CD4-positive, CD25-positive, alpha-beta regulatory T cell (primary cell): ENCODE measurements around the gene STAT6. TPM values are rescaled to one million over a fixed set of nuclear protein-coding genes. Genes with fewer than 3 reads are reported as not detected.

Experiments
- ATAC-seq, 2 donors: fragments of 150-1000 bp; cut with Tn5 transposase; one replicate each; pipeline ENCODE4 v1.10.0; 2021; ENCODE audit warnings: low read depth in 2 of 2, moderate number of reproducible peaks in 2 of 2, moderate library complexity in 1 of 2
- DNase-seq, 3 donors: peaks; one replicate each; pipeline versions ENCODE4 v3.0.0 to v3.0.0-alpha.2; 2012 to 2022; ENCODE audit warnings: mixed read lengths in 1 of 3
- H3K27ac ChIP-seq: one replicate; pipeline ENCODE4 v1.7.0; 2013; ENCODE audit warnings: mild to moderate bottlenecking, low read length; ENCODE audit not compliant: insufficient read depth, poor library complexity, severe bottlenecking
- H3K27me3 ChIP-seq: one replicate; pipeline ENCODE4 v1.7.0; 2013; ENCODE audit warnings: low read length; ENCODE audit not compliant: control insufficient read depth, insufficient read depth
- H3K36me3 ChIP-seq: one replicate; pipeline ENCODE4 v1.7.0; 2013; ENCODE audit warnings: mild to moderate bottlenecking, low read length, moderate library complexity; ENCODE audit not compliant: control insufficient read depth, insufficient read depth
- H3K4me1 ChIP-seq: 2 replicates; pipeline ENCODE4 v1.7.0; 2013; ENCODE audit warnings: mild to moderate bottlenecking, low read length; ENCODE audit not compliant: insufficient read depth, control insufficient read depth, poor library complexity, severe bottlenecking
- H3K4me3 ChIP-seq: one replicate; pipeline ENCODE4 v1.7.0; 2013; ENCODE audit warnings: low read depth, mild to moderate bottlenecking, low read length, moderate library complexity
- H3K9me3 ChIP-seq, 2 experiments: 1 replicate in 1 of 2; 2 replicates in 1 of 2; pipeline ENCODE4 v1.7.0; 2013; ENCODE audit warnings: low read length in 2 of 2, mild to moderate bottlenecking in 1 of 2, moderate library complexity in 1 of 2; ENCODE audit not compliant: control insufficient read depth in 2 of 2
- H3K27ac Mint-ChIP-seq, 3 donors: one replicate each; pipeline ENCODE4 v1.8.0; 2020 to 2022; ENCODE audit warnings: mild to moderate bottlenecking in 3 of 3, mixed read lengths in 3 of 3, moderate library complexity in 2 of 3
- H3K27me3 Mint-ChIP-seq: one replicate; pipeline ENCODE4 v1.8.0; 2022; ENCODE audit warnings: mild to moderate bottlenecking, mixed read lengths
- H3K36me3 Mint-ChIP-seq: one replicate; pipeline ENCODE4 v1.8.0; 2020; ENCODE audit warnings: mixed read lengths
- H3K4me1 Mint-ChIP-seq, 4 donors: one replicate each; pipeline ENCODE4 v1.8.0; 2020 to 2022; ENCODE audit warnings: mixed read lengths in 4 of 4, mild to moderate bottlenecking in 1 of 4
- H3K4me3 Mint-ChIP-seq, 4 donors: one replicate each; pipeline ENCODE4 v1.8.0; 2020 to 2022; ENCODE audit warnings: mild to moderate bottlenecking in 4 of 4, mixed read lengths in 4 of 4, moderate library complexity in 3 of 4
- H3K9me3 Mint-ChIP-seq, 7 donors: one replicate each; pipeline ENCODE4 v1.8.0; 2020 to 2022; ENCODE audit warnings: mixed read lengths in 7 of 7, mild to moderate bottlenecking in 3 of 7, moderate library complexity in 2 of 7
- polyA plus RNA-seq, 4 donors: library from polyadenylated mRNA; unstranded; fragments of 300-500 nt; fragmentation: Illumina TruSeq; gene quantifications; one replicate each; pipeline ENCODE4 v1.2.3, GENCODE V29; 2021
- total RNA-seq: library from RNA; stranded (reverse); gene quantifications from one replicate; pipeline ENCODE4 v1.2.3, GENCODE V29; 2022

The STAT6 gene
- total and polyA plus RNA-seq, 5 donors from 2014 or later: 69.2 to 215 (median 77.5) TPM

DNA sequence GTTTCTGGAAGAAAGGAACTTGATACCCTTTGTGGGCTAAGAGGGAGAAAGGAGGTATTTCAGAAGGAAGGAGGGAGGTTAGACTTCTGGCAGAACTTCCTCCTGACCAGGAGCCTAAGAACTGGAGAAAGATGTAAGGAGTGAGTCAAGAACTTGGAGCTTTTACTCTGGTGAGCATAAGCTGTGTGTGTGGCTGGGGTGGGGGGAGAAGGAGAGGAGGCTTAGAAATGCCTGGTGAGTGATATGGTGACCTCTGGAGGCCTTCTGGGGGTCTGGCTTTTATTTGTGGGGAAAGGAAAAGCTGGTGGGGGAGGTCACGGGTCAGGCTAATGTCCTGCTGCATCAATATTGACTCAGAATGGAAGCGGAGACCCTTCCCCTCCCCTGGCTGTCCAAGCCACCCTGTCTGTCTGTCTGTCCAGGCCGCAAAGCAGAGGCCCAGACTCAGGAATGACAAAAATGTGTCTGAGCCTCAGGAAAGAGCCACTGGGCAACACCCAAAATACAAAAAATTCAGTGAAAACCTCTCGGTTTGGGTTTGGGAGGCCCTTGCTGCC lies 21.9 kb upstream of the STAT6 start:
- Mint-ChIP-seq H3K36me3 (no peaks in the 10 kb centered on the region), H3K27ac (no peak overlapping the region), H3K9me3 (no peaks in the 10 kb centered on the region), H3K4me3 (no peak overlapping the region), H3K4me1 (peaks cover 0 to 15% (median 3%) of the 10 kb centered on the region in 4 donors), H3K27me3 (peaks cover 26% of the 10 kb centered on the region)
- ATAC-seq (no peak), DNase-seq (no peak)
- Histone ChIP-seq H3K27me3 (no peaks in the 10 kb centered on the region), H3K4me3 (no peak overlapping the region), H3K36me3 (no peaks in the 10 kb centered on the region), H3K4me1 (peaks cover 9% of the 10 kb centered on the region), H3K9me3 (no peaks in the 10 kb centered on the region), H3K27ac (no peak overlapping the region)

DNA sequence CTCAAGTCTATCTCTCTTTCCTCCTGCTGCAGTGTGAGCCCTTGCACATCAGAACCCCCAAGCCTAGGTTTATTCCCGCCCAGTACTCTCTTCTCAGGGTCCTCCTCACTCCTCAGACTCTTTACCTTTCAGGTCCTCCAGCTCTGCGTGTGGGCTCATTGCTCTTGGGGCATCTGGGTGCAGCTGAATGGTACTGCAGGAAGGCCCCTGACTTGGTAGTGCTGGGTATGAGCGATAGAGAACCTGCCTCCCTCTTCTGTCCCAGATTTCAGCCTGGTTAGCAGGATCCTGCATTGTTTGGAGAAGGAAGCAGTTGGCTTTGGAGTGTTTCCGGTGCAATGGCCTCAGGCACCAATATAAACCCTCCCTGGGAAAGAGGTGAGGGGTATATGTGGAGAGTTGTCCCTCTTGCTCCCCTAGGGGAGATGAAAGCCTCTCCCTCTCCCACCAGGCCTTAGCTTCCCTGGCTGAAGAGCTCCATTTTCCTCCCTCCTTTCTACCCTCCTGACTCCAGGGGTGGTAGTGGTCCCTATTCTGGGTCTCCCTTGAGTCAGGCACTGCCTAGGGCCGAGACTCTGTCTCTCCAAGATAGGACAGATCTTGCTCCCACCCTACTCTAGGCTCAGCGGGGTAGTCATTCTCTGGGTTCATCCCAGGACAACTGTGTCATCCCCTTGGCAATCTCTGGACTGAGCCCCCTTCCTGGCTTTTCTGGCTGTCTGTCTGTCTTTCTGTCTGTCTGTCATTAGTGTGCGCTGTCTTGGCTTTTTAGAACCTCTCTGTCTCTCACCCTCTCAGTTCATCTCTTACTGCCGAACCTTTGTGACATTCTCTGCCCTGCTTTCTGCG lies 21.0 kb upstream of the STAT6 start:
- H3K4me1 Mint-ChIP-seq: peaks cover 0 to 20% (median 4%) of the 10 kb centered on the region in 4 donors
- H3K4me3 ChIP-seq: no peak overlapping the region
- no peak overlapping the region for H3K27ac ChIP-seq
- peak overlapping the region in 1 of 4 donors; percentile 45 for H3K4me3 Mint-ChIP-seq
- peaks cover 29% of the 10 kb centered on the region for H3K27me3 Mint-ChIP-seq
- peaks cover under 1% of the 10 kb centered on the region for H3K27me3 ChIP-seq
- H3K9me3 ChIP-seq: no peaks in the 10 kb centered on the region
- peak overlapping the region in 2 of 3 donors; percentile 4 to 23 for H3K27ac Mint-ChIP-seq
- peaks cover 19% of the 10 kb centered on the region for H3K4me1 ChIP-seq
- H3K9me3 Mint-ChIP-seq: no peaks in the 10 kb centered on the region
- DNase-seq: no peak
- no peaks in the 10 kb centered on the region for H3K36me3 Mint-ChIP-seq
- ATAC-seq: no peak
- no peaks in the 10 kb centered on the region for H3K36me3 ChIP-seq

DNA sequence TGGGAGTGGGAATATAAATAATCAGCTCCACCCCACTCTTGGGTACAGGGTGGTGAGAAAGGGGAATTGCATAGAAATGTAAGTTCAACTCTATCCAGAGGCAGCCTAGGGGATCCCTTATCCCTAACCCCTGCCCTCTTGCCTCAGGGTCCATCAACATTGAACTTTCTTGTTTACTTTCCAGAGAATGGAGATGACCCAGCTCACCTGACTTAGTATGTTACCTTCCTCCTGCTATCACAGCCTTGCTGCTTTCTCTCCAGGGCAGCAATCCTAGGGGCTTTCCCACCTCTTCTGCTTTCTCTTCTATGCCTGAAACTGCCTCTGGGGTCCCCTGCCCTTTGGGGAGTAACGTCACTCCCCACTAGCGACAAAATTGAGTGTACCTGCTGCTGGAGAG lies 19.8 kb upstream of the STAT6 start:
- Histone ChIP-seq H3K4me1 (peaks cover 22% of the 10 kb centered on the region), H3K27ac (no peak overlapping the region), H3K36me3 (no peaks in the 10 kb centered on the region), H3K4me3 (no peak overlapping the region), H3K27me3 (peaks cover 3% of the 10 kb centered on the region), H3K9me3 (no peaks in the 10 kb centered on the region)
- Mint-ChIP-seq H3K27me3 (peaks cover 37% of the 10 kb centered on the region), H3K27ac (peak overlapping the region in 1 of 3 donors; percentile 73), H3K36me3 (no peaks in the 10 kb centered on the region), H3K4me3 (peak overlapping the region in 2 of 4 donors; percentile 6 to 33), H3K4me1 (peaks cover 0 to 25% (median 8%) of the 10 kb centered on the region in 4 donors), H3K9me3 (no peaks in the 10 kb centered on the region)
- ATAC-seq (no peak), DNase-seq (no peak)

DNA sequence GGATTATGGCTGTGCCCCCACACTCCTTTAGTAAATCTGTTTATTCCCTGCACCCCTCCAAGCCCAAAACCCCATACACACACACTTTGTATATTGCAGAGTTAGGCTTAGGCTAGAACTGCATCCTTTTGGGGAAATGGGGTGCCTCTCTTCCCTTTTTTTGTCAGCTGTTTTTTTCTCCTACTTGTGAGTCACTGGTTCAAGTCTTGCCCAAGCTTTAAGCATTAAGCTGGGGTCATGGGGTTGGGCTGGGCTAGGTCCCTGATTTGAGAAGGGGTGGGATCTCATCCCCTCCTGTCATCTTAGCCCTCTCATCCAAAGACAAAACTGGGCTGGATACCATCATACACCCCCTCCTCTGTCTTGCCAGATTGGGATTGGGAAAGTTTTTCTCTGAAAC lies 18.7 kb upstream of the STAT6 start:
- ATAC-seq: no peak
- H3K4me3 ChIP-seq: no peak overlapping the region
- no peaks in the 10 kb centered on the region for H3K9me3 ChIP-seq
- H3K27me3 Mint-ChIP-seq: peaks cover 44% of the 10 kb centered on the region
- no peak overlapping the region for H3K27ac ChIP-seq
- H3K36me3 ChIP-seq: no peaks in the 10 kb centered on the region
- peak overlapping the region in 1 of 3 donors; percentile 83 for H3K27ac Mint-ChIP-seq
- peaks cover 22% of the 10 kb centered on the region for H3K4me1 ChIP-seq
- DNase-seq: no peak
- H3K36me3 Mint-ChIP-seq: no peaks in the 10 kb centered on the region
- H3K27me3 ChIP-seq: peaks cover 3% of the 10 kb centered on the region
- peaks cover 0 to 25% (median 9%) of the 10 kb centered on the region in 4 donors for H3K4me1 Mint-ChIP-seq
- H3K9me3 Mint-ChIP-seq: no peaks in the 10 kb centered on the region
- H3K4me3 Mint-ChIP-seq: peak overlapping the region; percentile 74 to 93 (median 82)

DNA sequence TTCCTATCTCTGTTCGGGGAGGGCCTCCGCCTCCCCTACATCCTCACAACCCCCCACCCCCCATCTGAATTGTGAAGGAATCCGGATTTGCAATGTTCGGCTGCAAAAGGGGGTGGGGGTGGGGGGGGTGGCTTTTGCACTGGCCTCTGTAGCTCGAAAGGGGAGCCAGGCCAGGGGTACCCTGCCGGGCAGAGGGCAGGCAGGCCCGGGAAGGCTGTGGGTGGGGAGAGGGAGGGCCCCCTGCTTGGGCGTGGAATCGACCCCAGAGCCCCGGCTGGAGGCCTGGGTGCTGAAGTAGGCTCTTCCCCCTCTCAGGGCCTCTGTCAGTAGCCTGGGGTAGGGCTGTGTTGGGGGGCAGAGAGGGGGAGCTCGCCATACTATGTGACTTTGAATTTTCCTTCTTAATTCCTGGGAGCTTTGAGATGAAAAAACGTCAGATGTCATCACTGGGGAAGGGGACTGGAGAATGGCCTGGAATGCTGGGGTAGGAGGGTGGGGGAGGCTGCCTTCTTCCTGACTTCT lies 18.2 kb upstream of the STAT6 start:
- Mint-ChIP-seq H3K36me3 (no peaks in the 10 kb centered on the region), H3K27me3 (peaks cover 49% of the 10 kb centered on the region), H3K4me1 (peaks cover 0 to 26% (median 11%) of the 10 kb centered on the region in 4 donors), H3K27ac (no peak overlapping the region), H3K9me3 (no peaks in the 10 kb centered on the region), H3K4me3 (peak overlapping the region; percentile 74 to 93 (median 82))
- no peak overlapping the region for H3K27ac ChIP-seq
- no peak for ATAC-seq
- no peaks in the 10 kb centered on the region for H3K9me3 ChIP-seq
- H3K4me1 ChIP-seq: peaks cover 22% of the 10 kb centered on the region
- no peaks in the 10 kb centered on the region for H3K36me3 ChIP-seq
- no peak overlapping the region for H3K4me3 ChIP-seq
- H3K27me3 ChIP-seq: peaks cover 7% of the 10 kb centered on the region
- no peak for DNase-seq

DNA sequence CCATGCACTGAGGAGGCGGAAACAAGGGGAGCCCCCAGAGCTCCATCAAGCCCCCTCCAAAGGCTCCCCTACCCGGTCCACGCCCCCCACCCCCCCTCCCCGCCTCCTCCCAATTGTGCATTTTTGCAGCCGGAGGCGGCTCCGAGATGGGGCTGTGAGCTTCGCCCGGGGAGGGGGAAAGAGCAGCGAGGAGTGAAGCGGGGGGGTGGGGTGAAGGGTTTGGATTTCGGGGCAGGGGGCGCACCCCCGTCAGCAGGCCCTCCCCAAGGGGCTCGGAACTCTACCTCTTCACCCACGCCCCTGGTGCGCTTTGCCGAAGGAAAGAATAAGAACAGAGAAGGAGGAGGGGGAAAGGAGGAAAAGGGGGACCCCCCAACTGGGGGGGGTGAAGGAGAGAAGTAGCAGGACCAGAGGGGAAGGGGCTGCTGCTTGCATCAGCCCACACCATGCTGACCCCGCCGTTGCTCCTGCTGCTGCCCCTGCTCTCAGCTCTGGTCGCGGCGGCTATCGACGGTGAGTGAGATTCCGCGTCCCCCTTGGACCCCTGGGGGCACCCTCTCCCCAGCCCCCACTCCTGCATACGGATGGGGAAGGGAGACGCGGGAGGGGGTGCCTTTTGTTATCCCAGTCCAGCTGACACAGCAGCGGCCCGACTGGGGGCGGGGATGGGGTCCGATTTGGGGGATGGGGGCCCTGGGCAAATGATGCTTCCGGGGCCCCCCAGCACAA lies 17.5 kb upstream of the STAT6 start:
- Histone ChIP-seq H3K27ac (no peak overlapping the region), H3K36me3 (no peaks in the 10 kb centered on the region), H3K27me3 (peaks cover 7% of the 10 kb centered on the region), H3K4me1 (peaks cover 22% of the 10 kb centered on the region), H3K4me3 (no peak overlapping the region), H3K9me3 (peaks cover 0 to 2% of the 10 kb centered on the region in 2 experiments)
- peaks cover 54% of the 10 kb centered on the region for H3K27me3 Mint-ChIP-seq
- ATAC-seq (no peak), DNase-seq (no peak)
- H3K27ac Mint-ChIP-seq: no peak overlapping the region
- no peaks in the 10 kb centered on the region for H3K36me3 Mint-ChIP-seq
- peaks cover 0 to 2% (median 0%) of the 10 kb centered on the region in 7 donors for H3K9me3 Mint-ChIP-seq
- peaks cover 4 to 29% (median 14%) of the 10 kb centered on the region in 4 donors for H3K4me1 Mint-ChIP-seq
- H3K4me3 Mint-ChIP-seq: peak overlapping the region in 3 of 4 donors; percentile 41 to 88 (median 71)

DNA sequence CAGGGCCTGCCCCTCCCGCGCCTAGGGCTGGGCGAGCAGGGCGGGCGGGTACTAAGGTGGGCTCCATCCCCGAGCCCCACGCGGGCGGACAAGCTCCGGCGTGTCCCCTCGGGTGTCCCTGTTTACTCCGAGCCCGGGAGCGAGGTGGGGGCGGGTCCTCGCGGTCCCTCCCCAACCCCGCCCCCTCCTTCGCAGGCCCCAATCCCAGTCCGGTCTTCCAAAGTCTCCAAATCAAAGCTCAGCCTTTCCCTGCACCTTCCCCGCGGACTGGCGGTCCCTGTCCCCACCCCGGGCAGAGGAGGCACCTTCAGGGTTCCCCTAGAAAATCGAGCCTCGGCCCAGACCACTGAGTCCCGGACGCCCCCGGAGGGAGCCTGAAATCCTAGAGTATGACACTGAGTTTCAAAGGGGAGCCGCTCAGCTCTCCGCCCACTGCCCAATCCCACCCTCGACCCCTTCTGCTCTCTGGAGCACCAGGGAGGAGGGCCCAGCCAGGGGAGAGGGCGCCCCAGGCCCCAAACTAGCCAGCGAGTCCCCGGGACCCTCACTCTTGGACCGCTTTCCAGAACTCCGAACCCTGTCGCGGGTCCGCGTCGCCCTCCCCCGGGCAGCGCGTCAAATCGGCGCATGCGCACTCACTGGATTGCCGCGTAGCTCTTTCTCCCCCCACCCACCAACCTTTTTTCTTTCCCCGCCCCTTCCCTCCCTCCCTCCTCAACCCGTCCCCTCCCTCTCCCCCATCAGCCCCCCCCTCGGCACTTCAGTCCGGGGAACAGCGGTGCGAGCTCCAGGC lies 16.8 kb upstream of the STAT6 start, which contains the start of gene LRP1:
LRP1 (plus strand) TSS at position 758 of the 793 bp plus-strand sequence. CDS start 482 bp downstream, outside the sequence.
- peak; percentile 68 to 75 (median 73) for DNase-seq
- Histone ChIP-seq H3K4me3 (peak within 1 kb of the TSS; percentile 32), H3K27ac (peak within 1 kb of the TSS; percentile 20), H3K4me1 (peaks cover 22% of the 10 kb centered on the region), H3K36me3 (no peaks in the 10 kb centered on the region), H3K9me3 (peaks cover 0 to 3% of the 10 kb centered on the region in 2 experiments), H3K27me3 (peaks cover 7% of the 10 kb centered on the region)
- Mint-ChIP-seq H3K4me3 (peak within 1 kb of the TSS; percentile 85 to 94 (median 88)), H3K36me3 (no peaks in the 10 kb centered on the region), H3K9me3 (peaks cover 0 to 3% (median 0%) of the 10 kb centered on the region in 7 donors), H3K27me3 (peaks cover 54% of the 10 kb centered on the region), H3K27ac (peak within 1 kb of the TSS in 2 of 3 donors; percentile 37 to 50), H3K4me1 (peaks cover 4 to 29% (median 14%) of the 10 kb centered on the region in 4 donors)
- ATAC-seq: peak; percentile 58 to 59
